ENCODE data around the gene OPTN. TPM values are rescaled to one million over a fixed set of nuclear protein-coding genes. Genes with fewer than 3 reads are reported as not detected.

The OPTN gene
- total RNA-seq, 1 donor from 2014 or later = 43.6 TPM

DNA sequence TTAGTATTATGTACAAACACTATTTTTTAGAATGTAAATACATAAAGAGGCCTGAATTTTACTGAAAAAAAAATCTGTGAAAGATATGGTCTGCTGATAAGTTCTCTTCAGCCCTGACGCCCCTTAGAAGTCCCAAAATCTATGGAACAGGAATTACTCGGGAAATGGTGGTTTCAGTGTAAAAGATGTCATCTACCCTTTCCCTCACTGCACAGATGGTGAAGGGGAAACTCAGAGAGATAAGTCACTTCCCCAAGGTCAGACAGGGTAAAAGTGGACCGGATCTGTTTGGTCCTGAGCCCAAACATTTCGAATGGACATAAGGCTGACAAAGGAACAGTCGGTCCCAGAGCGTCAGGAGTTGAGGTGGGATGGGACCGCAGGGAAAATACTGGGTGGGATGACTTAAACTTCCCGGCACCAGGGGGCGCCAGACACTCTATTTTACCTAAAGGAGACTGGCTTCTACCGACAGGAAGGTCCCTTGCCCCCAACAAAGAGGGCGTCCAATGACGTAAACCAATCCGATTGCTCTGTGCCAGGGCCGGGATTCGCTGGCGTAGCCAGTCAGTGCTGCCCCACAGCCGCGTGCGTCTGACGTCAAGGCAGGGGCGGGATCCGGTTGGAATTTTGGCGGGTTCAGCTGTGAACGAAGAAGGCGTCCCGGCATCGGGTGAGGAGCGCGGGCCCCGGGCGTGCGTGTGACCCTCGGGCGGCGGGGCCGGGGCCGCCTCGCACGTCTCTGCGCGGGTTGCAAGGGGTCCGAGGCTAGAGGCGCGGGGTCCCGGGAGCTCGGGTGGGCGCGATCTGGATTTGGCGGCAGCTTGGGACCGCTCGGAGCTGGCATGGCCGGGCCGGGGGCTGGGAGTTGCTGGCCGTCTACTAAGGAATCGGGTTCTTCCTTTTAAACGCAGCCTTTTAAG is 61.2 kb downstream of the OPTN start, which contains the start of gene MCM10:
Gene MCM10 (plus strand): TSS at position 625 of the 923 bp plus-strand sequence. CDS start 2,645 bp downstream, outside the sequence.
- peaks cover 27% of the 10 kb centered on the region for H3K36me3 Mint-ChIP-seq (ENCODE audit: low read depth)
- peak within 1 kb of the TSS; percentile 98 for H3K4me3 Mint-ChIP-seq
- no peaks in the 10 kb centered on the region for H3K27me3 Mint-ChIP-seq
- H3K4me1 Mint-ChIP-seq = peaks cover 25% of the 10 kb centered on the region
- H3K27ac Mint-ChIP-seq = peak within 1 kb of the TSS; percentile 89
- H3K9me3 Mint-ChIP-seq = no peaks in the 10 kb centered on the region
- DNase-seq = peak; percentile 100
- intact Hi-C loops (cut with micrococcal nuclease) = loop anchor here (1.0 to 2.0 kb wide), 6 partner anchors 62 to 1118 kb away; partner anchors contain the start of genes PRPF18, SEPHS1 and UPF2

DNA sequence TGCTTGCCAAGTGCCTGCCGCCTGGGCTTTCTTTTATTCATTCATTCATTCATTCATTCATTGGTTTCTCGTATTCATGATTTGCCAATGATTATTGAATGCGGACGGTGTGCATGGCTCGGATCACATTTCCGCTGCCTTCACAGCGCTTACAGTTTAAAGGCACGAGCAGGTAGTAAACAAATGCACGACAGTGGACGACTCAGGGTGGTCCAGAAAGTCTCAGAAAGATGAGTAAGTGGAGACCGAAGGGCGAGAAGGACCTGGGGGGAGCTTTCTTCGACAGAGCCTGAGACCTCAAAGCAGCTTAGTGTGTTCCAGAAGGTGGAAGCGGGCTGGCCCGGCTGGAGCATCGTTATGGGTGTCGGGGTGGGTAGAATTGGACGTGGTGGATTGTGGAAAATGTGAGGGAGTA is 61.9 kb downstream of the OPTN start:
- Mint-ChIP-seq H3K36me3 (ENCODE audit: low read depth) (peaks cover 26% of the 10 kb centered on the region), H3K4me1 (peaks cover 25% of the 10 kb centered on the region), H3K4me3 (peak overlapping the region; percentile 98), H3K27me3 (no peaks in the 10 kb centered on the region), H3K9me3 (no peaks in the 10 kb centered on the region), H3K27ac (peak overlapping the region; percentile 89)
- DNase-seq = no peak
- intact Hi-C loops (cut with micrococcal nuclease) = loop anchor here (1.0 to 2.0 kb wide), 6 partner anchors 63 to 1119 kb away; partner anchors contain the start of genes PRPF18, SEPHS1 and UPF2

DNA sequence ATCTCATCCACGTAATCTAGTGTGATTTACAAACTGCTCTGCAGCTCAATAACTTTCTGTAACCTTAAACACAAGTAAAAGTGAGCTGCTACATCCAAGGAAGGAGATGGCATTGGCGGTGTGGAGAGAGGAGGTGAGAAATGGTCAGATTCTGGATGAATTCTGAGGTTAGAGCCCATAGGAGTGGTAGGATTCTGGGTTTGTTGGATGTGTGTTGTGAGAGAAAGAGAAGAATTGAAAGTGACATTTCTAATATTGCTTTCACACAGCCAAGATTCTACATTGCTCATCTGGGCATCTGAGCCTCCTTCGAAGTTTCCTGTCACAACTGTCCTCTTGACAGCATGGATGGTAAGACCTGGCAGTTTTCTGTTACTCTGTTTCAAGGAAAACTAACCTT is 63.9 kb downstream of the OPTN start:
- H3K4me1 Mint-ChIP-seq = peaks cover 23% of the 10 kb centered on the region
- H3K4me3 Mint-ChIP-seq = no peak overlapping the region
- H3K27ac Mint-ChIP-seq = no peak overlapping the region
- H3K36me3 Mint-ChIP-seq (ENCODE audit: low read depth) = peaks cover 28% of the 10 kb centered on the region
- no peaks in the 10 kb centered on the region for H3K9me3 Mint-ChIP-seq
- intact Hi-C loops (cut with micrococcal nuclease) = loop anchor here (1.0 kb wide), 1 partner anchor 22 kb away; no protein-coding TSS in a partner anchor
- H3K27me3 Mint-ChIP-seq = no peaks in the 10 kb centered on the region
- DNase-seq = no peak

DNA sequence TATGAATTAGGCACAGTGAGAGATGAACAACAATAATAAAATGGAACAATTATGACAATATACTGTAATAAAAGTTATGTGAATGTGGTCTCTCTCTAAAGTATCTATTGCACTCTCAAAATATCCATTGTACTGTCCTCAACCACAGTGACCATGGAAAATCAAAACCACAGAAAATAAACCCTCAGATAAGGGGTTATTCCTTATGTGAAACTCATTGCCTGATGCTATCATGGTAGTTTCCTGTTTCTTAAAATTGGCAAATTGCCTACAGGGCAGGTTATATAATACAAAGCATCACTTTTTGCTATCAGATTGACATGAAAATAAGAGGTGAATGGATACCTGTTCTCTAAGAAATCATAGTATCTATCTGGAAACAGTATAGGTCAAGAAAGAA is 65.2 kb downstream of the OPTN start:
- no peak for DNase-seq
- H3K36me3 Mint-ChIP-seq (ENCODE audit: low read depth) = peaks cover 34% of the 10 kb centered on the region
- H3K9me3 Mint-ChIP-seq = no peaks in the 10 kb centered on the region
- peaks cover 23% of the 10 kb centered on the region for H3K4me1 Mint-ChIP-seq
- H3K27me3 Mint-ChIP-seq = no peaks in the 10 kb centered on the region
- H3K4me3 Mint-ChIP-seq = no peak overlapping the region
- intact Hi-C loops (cut with micrococcal nuclease) = no loop called here
- no peak overlapping the region for H3K27ac Mint-ChIP-seq

DNA sequence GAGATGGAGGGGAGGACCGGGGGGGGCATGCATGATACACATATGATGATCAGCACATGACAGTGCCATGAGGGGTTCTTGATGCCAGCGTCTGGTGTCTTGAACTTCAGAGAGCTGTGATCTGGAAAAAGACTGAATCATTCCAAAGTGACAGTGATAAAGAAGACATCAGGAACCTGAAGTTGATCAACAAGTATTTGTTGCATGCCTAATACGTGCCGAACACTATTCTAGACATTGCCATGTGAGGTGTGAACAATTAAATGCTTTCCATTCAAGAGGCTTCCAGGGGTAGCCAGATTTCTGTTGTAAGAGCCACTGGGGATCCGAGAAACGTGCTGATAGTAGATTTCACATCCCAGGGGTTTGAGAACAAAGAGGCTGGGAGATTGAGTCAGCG is 67.6 kb downstream of the OPTN start:
- intact Hi-C loops (cut with micrococcal nuclease) = no loop called here
- Mint-ChIP-seq H3K9me3 (no peaks in the 10 kb centered on the region), H3K36me3 (ENCODE audit: low read depth) (peaks cover 39% of the 10 kb centered on the region), H3K4me1 (peaks cover 10% of the 10 kb centered on the region), H3K27me3 (no peaks in the 10 kb centered on the region), H3K4me3 (no peak overlapping the region), H3K27ac (no peak overlapping the region)
- no peak for DNase-seq

DNA sequence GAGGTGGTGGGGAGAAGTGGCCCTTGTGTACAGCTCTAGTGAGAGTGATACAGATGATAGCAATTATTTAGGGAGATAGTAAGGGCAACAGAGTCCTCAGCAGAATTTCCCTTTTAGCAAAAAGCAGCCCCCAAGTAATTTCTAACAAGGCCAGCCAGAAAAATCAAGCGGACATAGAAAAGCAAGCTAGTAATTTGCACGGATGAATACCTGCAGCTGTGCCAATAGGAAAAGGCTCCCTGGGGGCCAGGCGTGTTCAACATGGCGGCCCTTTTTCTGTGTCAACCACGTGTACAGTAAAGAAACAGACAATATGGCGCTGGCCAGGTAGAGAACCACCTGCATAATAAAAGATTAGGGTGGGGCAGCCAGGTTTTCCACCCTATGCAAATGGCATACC is 68.8 kb downstream of the OPTN start:
- intact Hi-C loops (cut with micrococcal nuclease) = no loop called here
- no peak for DNase-seq
- Mint-ChIP-seq H3K36me3 (ENCODE audit: low read depth) (peaks cover 49% of the 10 kb centered on the region), H3K27ac (no peak overlapping the region), H3K9me3 (no peaks in the 10 kb centered on the region), H3K4me1 (peaks cover 8% of the 10 kb centered on the region), H3K4me3 (no peak overlapping the region), H3K27me3 (no peaks in the 10 kb centered on the region)

DNA sequence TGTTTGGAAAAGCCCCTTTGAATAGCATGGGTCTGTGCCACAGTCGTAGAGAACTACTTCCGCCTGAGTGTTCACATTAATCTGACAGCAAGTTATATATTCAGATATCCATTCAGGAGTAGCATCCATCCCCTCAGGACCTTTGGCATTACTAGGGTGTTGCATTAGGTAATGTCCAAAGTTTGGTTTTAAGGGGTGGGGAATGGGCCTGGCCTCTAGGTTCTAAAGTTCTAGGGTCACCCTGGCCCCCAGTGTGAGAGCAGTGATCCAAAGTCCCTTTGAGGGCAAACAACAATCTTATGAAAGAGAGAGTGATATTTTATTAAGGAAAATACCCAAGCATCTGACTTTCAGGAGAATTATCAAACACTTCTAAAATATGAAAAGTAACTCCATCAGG is 73.7 kb downstream of the OPTN start:
- no peak for DNase-seq
- no peaks in the 10 kb centered on the region for H3K9me3 Mint-ChIP-seq
- H3K4me3 Mint-ChIP-seq = no peak overlapping the region
- H3K27me3 Mint-ChIP-seq = no peaks in the 10 kb centered on the region
- intact Hi-C loops (cut with micrococcal nuclease) = no loop called here
- peaks cover 57% of the 10 kb centered on the region for H3K36me3 Mint-ChIP-seq (ENCODE audit: low read depth)
- H3K4me1 Mint-ChIP-seq = peaks cover 2% of the 10 kb centered on the region
- H3K27ac Mint-ChIP-seq = no peak overlapping the region

DNA sequence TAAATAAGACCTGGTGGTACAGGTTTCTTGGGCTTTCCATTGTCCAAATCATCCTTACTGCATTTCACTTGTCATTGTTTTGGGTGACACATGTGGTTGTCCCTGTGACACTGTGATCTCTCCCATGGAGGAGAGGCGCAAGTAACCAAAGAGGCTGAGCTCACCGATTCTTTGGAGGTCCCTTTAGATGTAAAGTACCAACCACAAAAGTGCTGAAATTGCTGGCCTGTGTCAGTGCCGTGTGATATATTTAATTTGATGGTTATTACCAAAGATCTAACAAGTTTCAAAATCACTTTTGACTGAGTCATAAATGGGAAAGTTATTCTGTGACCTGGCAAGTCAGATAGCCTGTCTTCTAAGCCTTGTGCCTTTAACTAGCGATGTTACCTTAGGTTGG is 80.8 kb downstream of the OPTN start:
- Mint-ChIP-seq H3K9me3 (no peaks in the 10 kb centered on the region), H3K4me3 (no peak overlapping the region), H3K27ac (no peak overlapping the region), H3K27me3 (no peaks in the 10 kb centered on the region), H3K36me3 (ENCODE audit: low read depth) (peaks cover 60% of the 10 kb centered on the region), H3K4me1 (peaks cover 2% of the 10 kb centered on the region)
- intact Hi-C loops (cut with micrococcal nuclease) = no loop called here
- no peak for DNase-seq

DNA sequence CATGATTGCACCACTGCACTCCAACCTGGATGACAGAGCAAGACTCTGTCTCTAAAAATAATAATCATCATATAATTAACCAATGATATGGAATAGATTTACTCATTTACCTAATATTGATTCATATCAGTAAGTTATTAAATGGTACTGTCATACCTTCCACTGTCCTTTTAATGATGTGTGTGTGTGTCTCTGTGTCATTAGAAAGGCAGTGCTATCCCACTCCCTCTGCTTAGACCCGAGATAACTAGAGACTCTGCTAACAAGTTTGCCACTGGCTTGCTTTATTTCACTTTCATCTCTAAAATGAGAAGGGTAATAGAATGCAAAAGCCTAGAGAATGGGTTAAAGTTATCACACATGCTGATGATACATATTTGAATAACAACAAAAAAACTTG is 82.5 kb downstream of the OPTN start:
- no peak overlapping the region for H3K27ac Mint-ChIP-seq
- no peaks in the 10 kb centered on the region for H3K27me3 Mint-ChIP-seq
- H3K4me3 Mint-ChIP-seq = no peak overlapping the region
- H3K36me3 Mint-ChIP-seq (ENCODE audit: low read depth) = peaks cover 65% of the 10 kb centered on the region
- no peaks in the 10 kb centered on the region for H3K9me3 Mint-ChIP-seq
- peaks cover 2% of the 10 kb centered on the region for H3K4me1 Mint-ChIP-seq
- DNase-seq = no peak
- intact Hi-C loops (cut with micrococcal nuclease) = no loop called here

DNA sequence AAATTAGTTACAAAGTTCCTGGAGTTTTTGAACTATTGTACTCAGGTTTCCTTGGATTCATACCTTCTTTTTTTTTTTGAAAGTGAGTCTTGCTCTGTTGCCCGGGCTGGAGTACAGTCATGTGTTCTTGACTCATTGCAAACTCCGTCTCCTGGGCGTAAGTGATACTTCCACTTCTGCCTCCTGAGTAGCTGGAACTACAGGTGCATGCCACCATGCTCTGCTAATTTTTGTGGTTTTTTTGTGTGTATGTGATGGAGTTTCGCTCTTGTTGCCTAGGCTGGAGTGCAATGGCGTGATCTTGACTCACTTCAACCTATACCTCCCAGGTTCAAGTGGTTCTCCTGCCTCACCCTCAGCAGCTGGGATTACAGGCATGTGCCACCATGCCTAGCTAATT is 83.7 kb downstream of the OPTN start:
- intact Hi-C loops (cut with micrococcal nuclease) = no loop called here
- no peak overlapping the region for H3K27ac Mint-ChIP-seq
- no peak overlapping the region for H3K4me3 Mint-ChIP-seq
- H3K4me1 Mint-ChIP-seq = no peaks in the 10 kb centered on the region
- H3K36me3 Mint-ChIP-seq (ENCODE audit: low read depth) = peaks cover 58% of the 10 kb centered on the region
- H3K27me3 Mint-ChIP-seq = no peaks in the 10 kb centered on the region
- no peaks in the 10 kb centered on the region for H3K9me3 Mint-ChIP-seq
- no peak for DNase-seq

DNA sequence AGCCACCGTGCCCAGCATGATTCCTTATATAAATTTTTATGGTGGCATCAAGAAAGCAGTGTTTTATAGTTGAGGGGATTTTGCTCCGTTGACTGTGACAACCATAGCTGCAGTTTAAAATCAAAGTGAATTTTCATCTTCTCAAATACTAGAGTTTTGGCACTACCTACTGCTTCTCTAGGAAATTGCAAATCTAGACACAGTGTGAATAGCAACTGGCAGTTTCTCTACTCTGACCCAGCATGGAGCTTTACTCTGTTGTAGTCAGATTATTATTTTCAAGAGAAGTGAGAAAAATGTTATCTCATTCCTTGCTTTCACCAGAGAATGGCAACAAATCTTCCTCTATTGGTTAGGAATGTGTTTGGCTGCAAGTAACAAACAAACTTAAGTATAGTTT is 84.3 kb downstream of the OPTN start:
- Mint-ChIP-seq H3K9me3 (no peaks in the 10 kb centered on the region), H3K27ac (no peak overlapping the region), H3K4me1 (no peaks in the 10 kb centered on the region), H3K27me3 (no peaks in the 10 kb centered on the region), H3K4me3 (no peak overlapping the region), H3K36me3 (ENCODE audit: low read depth) (peaks cover 54% of the 10 kb centered on the region)
- intact Hi-C loops (cut with micrococcal nuclease) = no loop called here
- DNase-seq = no peak

DNA sequence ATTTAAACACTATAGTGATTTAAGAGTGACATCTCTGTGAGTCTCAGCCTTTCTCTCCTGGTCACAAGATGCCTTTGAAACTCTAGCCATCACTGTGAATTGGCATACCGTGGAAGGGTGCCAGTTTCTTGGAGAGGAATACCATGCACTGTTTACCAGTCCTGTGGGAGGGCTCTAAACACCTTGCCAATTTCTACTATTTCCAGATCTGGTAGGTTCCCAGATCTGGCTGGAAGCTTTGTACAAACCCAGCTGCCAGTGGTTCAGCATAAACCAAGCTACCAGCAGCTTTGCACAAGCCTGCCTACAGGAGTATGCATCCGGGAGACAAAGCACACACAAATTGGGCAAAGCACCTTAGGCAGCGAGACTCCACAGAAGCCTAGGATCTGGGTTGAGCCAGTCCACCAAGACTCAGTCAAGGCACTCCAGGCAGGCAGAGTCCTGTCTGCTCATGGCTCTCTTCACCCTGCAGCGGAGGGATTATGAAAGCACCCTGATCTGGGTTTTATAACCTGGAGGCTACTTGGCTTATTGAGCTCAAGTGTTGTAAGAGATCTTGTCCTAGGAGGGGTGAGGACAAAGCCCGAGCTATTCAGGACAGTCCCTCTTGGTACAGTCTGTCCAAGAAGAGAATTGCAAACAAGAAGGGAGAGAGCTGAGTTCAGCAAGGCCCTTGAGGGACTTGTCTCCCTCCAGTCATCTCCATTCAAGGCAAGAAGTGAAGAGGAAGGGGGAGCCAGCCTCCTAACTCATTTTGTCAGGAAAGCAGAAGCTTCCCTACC is 85.0 kb downstream of the OPTN start:
- Mint-ChIP-seq H3K4me1 (no peaks in the 10 kb centered on the region), H3K36me3 (ENCODE audit: low read depth) (peaks cover 57% of the 10 kb centered on the region), H3K27me3 (no peaks in the 10 kb centered on the region), H3K4me3 (no peak overlapping the region), H3K9me3 (no peaks in the 10 kb centered on the region), H3K27ac (no peak overlapping the region)
- intact Hi-C loops (cut with micrococcal nuclease) = no loop called here
- DNase-seq = no peak

DNA sequence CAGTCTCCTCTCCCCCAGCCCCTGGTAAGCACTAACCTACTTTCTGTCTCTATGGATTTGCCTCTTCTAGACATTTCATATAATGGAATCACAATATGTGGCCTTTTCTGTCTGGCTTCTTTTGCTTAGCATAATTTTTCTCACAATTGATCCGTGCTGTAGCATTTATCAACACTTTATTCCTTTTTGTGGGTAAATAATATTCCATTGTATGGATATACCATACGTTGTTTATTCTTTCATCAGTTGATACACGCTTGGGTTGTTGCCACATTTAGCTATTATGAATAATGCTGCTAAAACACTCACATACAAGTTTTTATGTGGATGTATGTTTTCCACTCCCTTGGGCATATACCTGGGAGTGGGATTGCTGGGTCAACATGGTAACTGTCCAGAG is 87.2 kb downstream of the OPTN start:
- H3K36me3 Mint-ChIP-seq (ENCODE audit: low read depth) = peaks cover 51% of the 10 kb centered on the region
- H3K27me3 Mint-ChIP-seq = no peaks in the 10 kb centered on the region
- H3K4me3 Mint-ChIP-seq = no peak overlapping the region
- H3K9me3 Mint-ChIP-seq = no peaks in the 10 kb centered on the region
- H3K4me1 Mint-ChIP-seq = no peaks in the 10 kb centered on the region
- intact Hi-C loops (cut with micrococcal nuclease) = no loop called here
- DNase-seq = no peak
- H3K27ac Mint-ChIP-seq = no peak overlapping the region
